GM04503 (cell line): ENCODE measurements around the gene TRIM3.

Experiments used
- DNase-seq: peaks from one replicate; pipeline ENCODE4 v3.0.0-alpha.2; 2012; ENCODE audit warnings: low read depth

The TRIM3 gene

DNA sequence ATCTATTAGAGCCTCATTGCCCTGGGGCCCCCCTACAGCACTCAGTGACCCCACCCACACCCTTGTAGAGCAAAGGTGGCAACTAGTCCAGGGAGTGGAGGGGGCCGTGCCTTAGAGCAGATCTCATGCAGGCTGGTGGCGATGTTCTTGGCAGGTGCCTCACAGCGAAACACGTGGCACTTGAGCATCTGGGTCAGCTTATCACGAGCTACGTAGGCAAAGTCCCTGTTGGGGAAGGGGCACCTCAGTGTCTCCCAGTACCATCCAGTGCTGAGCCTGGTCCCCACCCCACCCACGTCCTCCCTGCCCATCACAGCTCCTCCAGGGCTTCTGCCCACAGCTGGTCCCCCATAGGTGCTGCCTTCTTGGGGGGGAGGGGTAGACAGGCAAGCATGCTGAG, 72.3 kb downstream of the TRIM3 start:
- DNase-seq, result no peak

DNA sequence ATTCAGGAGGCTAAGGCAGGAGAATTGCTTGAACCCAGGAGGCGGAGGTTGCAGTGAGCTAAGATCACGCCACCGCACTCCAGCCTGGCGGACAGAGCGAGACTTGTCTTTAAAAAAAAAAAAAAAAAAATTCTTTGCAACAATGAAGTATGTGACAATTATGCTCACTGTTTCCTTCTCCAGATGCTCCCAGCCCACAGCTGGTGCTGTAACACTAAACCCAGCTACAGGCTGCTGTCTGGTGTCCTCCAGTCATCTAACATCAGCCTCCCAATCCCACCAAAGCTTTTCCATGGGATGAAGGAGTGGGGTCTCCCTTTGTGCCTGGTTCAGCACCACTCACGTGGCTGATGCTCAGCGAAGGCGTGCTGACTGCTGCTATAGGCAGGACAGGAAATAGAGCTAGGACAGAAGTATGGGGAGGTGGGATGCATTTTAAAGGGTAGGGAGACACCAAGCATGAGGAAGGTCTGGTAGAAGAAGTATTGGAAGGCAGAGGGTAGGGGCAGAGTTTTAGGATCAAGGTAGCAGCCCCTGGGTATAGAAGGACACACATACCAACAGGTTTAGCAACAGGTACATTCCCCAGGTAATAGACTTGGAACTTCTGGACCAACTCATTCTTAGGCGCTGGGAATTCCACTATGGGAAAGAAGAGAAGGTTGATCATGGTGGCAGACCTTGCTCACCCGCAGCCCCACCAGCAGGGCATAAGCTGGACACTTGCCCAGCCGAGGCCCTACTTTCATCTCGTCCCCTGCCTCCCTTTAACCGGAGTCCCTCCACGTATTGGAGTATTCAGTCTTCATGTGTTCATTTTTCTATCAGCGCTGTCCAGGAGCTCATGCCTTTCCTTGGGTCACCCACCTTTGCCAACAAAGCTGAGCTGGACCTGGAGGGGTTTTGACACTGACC, 73.1 kb downstream of the TRIM3 start:
- no peak for DNase-seq
